RCC 7860 (cell line): Measurements from ENCODE around the gene BTBD16.

Experiments
- DNase-seq: peaks from one replicate; pipeline ENCODE4 v3.0.0-alpha.2; 2015; ENCODE audit warnings: low spot score
- FAIRE-seq: peaks from 2 replicates; lab custom pipeline; 2012; peaks lifted over from hg19 to GRCh38; lab: Jason Lieb, UNC

Gene BTBD16

GRCh38 chr10:122307669-122308416 lies 36.7 kb downstream of the BTBD16 start:
- FAIRE-seq (peak; percentile 96), DNase-seq (peak; percentile 99)

DNA sequence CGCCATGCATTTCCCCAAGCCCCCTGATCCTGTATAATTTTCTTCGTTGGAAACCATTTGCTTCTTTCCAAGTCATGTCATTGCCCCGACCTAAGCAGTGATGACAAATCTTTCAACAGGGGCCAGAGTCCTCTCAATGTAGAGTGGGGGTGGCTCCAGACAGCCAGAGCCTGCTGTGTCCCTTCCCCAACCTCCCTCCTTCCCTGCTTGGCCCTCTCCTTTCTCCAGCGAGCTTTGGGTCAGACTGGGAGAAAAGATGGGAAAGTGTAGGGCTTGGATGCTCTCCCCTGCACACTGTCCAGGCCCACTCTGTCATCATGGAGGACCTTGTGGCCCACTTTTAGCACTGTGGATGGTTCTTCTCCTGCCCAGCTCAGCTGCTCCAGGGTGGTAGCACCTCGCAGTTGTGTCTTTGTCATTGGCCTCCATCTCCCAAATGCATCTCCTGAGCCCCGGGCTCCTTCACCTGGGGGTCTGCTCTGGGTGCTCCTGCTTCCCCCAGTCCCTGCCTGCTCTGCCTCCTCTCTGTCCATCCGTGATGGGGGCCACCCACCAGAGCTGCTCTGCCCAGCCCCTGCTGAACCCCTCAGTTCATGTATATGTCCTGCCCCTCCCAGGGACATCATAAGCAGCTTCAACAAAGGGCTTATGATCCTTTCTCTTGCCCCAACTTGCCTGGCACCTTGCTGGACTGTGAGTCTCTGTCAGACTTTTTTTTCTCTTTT lies 37.5 kb downstream of the BTBD16 start:
- FAIRE-seq (no peak), DNase-seq (peak; percentile 59)

- FAIRE-seq (peak; percentile 84), DNase-seq (peak; percentile 89)
These were observed 39.4 kb downstream of the BTBD16 start for GRCh38 chr10:122310311-122311050.

DNA sequence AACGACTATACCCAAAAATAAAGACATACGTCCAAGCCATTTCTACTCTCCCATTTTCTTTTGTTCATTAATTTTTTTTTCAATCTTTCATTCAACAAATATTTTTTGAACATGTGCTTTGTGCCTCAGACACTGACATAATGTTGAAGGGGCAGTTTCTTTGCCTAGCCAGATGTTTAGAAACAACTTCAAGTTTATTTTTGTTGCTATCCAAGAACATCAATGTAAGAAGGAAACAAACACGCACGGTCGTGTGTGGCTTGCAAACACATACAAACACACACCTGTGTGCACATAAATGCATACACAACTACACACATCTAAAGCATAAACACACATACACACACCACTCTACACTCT lies 39.9 kb downstream of the BTBD16 start:
- FAIRE-seq (no peak), DNase-seq (no peak)

DNA sequence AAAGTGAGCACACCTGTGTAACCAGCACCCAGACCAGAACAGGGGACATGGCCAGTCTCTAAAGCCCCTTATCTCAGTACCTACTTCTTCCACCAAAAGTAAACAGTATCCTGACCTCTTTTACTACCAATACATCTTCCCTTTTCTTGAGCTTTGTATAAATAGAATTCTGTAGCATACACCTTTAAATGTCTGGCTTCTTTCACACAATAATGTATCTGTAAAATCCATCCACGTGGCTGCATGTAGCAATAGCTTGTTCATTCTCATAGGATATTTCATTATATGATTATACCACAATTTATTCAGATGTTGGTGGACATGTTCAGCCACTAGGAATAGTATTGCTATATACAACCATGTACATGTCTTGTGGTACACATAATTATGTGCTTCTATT lies 40.6 kb downstream of the BTBD16 start:
- no peak for FAIRE-seq

DNA sequence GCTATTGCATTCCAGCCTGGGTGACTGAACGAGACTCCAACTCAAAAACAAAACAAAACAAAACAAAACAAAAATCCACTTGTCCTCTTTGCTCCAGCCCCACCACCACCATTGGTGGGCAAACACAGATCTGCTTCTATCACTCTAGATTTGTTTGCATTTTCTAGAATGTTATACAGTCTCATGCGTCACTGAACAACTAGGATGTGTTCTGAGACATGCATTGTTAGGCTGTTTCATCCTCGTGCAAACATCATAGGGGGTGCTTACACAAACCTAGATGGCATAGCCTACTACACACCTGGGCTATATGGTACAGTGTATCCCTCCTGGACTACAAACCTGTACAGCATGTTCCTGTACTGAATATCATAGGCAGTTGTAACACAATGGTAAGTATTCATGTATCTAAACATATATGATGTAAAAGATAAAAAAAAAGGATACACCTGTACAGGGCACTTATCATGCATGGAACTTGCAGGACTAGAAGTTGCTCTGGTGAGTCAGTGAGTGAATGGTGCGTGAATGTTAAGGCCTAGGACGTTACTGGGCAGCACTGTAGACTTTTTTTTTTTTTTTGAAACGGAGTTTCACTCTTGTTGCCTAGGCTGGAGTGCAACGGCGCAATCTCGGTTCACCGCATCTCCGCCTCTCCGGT lies 45.3 kb downstream of the BTBD16 start:
- FAIRE-seq (no peak), DNase-seq (no peak)

More for the DNA sequence above, 40.6 kb downstream of the BTBD16 start:
- no peak for DNase-seq

- no peak for FAIRE-seq
- no peak for DNase-seq
These were observed 50.9 kb downstream of the BTBD16 start for GRCh38 chr10:122321960-122322359.

- no peak for FAIRE-seq
- no peak for DNase-seq
These were observed 52.1 kb downstream of the BTBD16 start for GRCh38 chr10:122323189-122323588.

DNA sequence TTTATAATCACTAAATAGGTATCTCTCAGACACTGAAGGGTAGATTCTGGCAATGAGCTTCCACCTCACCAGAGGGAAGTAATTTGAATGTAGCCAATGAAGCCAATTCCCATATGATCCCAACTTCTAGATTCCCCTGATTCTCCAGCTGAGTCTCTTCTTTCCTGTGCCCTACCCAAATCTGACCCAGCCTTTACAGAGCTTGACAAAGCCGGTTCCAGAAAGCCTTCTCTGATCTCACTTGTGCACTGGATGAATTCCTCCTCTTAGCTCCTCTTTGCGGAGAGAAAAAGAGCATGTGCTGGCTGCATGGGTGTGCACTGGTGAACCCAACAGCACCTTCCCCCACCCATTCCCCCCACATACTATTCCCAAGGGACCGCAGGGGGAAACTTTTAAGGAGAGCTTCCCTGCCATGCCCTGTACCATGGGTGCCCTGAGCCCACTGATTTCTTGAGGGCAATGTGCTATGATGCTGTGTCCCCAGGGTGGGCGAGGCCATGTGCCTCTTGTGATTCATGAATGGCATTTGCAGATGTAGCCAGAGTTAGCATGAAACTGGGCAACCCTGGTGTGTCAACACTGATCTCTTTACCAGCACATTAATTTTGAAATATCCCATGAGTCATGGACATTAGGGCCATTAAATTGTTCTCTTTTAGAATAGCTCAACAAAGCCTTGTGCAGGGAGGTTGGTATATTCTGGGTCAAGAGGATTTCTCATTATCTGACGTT lies 53.0 kb downstream of the BTBD16 start:
- FAIRE-seq = no peak
- DNase-seq = peak; percentile 28

DNA sequence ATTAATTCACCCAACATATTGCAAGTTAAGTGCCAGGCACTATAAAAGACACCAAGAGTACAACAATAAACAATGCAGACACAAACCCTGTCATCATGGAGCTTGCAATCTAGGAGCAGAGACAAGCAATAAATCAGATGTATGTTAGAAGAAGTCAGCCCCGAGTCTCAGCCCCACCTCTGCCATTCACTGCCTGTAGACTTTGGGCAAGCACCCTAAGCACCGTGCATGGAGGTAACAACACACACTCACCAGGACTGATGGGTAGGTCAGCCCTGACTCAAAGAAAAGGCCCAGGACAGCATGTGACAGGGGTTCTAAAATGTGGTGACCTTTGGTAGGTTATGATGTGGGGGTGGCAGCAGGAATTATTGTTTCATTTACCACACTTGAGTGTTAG lies 54.1 kb downstream of the BTBD16 start:
- FAIRE-seq (no peak), DNase-seq (no peak)

DNA sequence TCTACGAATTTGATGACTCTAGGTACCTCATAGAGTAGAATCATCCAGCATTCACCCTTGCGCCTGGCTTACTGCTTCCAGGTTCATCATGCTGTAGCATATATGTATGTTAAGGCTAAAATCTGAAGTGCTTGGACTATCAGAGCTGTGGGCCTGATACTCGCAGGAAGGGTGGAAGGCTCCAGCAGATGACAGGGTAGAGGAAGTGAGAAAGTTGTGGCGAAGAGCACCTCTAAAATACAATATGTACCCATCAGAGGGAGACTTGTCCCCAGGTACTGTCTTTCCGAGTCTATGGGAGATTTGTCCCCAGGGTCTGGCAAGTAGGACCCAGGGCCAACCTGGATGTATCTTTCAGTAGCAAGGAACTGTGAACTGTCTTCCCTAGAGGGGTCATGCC lies 55.3 kb downstream of the BTBD16 start:
- FAIRE-seq (no peak), DNase-seq (no peak)

GRCh38 chr10:122326806-122327205 lies 55.7 kb downstream of the BTBD16 start:
- no peak for FAIRE-seq
- no peak for DNase-seq

GRCh38 chr10:122327237-122328206 lies 56.4 kb downstream of the BTBD16 start:
- DNase-seq (no peak), FAIRE-seq (no peak)

GRCh38 chr10:122328676-122329075 lies 57.6 kb downstream of the BTBD16 start:
- DNase-seq = no peak
- no peak for FAIRE-seq

GRCh38 chr10:122329416-122329815 lies 58.3 kb downstream of the BTBD16 start:
- FAIRE-seq = no peak
- DNase-seq = no peak

DNA sequence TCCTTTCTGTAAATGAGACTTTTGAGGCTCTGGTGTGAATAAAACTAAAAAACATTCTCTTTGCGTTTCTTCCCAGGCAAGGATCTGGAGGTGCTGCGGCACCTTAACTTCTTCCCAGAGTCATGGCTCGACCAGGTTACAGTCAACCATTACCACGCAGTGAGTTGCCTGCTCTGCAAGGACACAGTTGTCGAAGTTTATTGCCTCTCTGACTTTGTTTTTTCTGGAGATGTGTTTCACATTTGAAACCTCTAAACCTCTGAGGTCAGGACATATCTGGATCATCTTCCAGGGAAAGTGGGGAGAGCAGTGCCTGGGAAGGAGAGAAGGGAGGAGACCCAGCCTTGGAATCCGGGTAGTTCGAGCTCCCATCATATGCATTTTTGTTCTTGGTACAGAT lies 60.0 kb downstream of the BTBD16 start:
- no peak for FAIRE-seq
- no peak for DNase-seq

- DNase-seq = peak; percentile 95
- FAIRE-seq = peak; percentile 96
These were observed 60.7 kb downstream of the BTBD16 start for GRCh38 chr10:122331615-122332446.

- FAIRE-seq (peak; percentile 10), DNase-seq (no peak)
These were observed 61.9 kb downstream of the BTBD16 start for GRCh38 chr10:122333037-122333436.
